Stimulated activated CD8-positive, alpha-beta memory T cell treated with anti-CD3 and anti-CD28 coated beads, Interleukin-4, amount 100 ng/mL, for 4 hours (primary cell): Measurements from ENCODE around the gene PRR35.

Experiments
- DNase-seq, 2 donors: peaks; one replicate each; pipeline ENCODE4 v3.0.0-alpha.2; 2020; ENCODE audit warnings: low read depth in 2 of 2, low spot score in 1 of 2

The PRR35 gene

DNA sequence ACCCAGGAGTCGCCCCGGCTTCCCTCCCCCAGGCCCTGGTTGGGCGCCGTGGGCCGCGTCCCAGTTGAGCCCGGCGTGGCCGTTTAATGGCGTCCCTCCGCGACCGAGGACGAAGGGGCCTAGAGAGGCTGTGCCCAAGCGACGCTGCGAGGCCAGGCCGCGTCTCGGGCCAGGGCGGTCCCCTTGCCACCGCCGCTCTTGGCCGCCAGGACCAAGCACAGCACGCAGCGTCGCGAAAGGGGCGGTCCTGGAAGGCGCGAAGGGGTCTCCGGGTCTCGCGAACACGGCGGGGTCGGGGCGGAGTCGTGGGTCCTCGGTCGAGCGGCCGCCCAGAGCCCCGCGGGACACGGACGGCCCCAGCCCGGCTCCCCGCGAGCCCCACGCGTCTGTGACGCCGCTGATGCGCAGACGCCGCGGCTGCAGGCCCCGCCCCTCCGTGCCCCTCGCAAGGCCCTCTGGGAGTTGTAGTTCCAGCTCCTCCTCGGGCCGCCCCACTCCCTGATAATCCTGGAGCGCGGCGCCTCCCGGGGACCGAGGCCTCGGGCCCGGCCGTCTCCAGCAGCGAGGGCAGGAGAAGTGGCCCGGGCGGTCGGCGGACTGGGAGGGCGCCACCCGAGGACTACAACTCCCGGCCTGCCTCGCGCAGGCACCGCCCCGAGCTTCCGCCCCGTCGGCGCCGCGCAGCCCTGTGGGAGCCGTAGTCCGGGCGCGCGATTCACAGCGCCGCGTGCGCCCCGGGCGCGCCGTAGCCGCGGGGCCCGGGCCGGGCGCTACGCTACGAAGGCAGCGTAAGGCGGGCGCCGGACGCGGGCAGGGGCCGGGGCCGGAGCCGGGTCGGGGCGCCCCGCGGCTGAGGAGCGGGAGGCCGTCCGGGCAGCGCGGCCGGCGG, 32.9 kb upstream of the PRR35 start, which contains the start of gene CAPN15:
Gene CAPN15, plus strand, starts transcription at position 698 of the 889 bp plus-strand sequence. CDS start 19,127 bp downstream, outside the sequence.
- DNase-seq, result peak; percentile 65 to 76

DNA sequence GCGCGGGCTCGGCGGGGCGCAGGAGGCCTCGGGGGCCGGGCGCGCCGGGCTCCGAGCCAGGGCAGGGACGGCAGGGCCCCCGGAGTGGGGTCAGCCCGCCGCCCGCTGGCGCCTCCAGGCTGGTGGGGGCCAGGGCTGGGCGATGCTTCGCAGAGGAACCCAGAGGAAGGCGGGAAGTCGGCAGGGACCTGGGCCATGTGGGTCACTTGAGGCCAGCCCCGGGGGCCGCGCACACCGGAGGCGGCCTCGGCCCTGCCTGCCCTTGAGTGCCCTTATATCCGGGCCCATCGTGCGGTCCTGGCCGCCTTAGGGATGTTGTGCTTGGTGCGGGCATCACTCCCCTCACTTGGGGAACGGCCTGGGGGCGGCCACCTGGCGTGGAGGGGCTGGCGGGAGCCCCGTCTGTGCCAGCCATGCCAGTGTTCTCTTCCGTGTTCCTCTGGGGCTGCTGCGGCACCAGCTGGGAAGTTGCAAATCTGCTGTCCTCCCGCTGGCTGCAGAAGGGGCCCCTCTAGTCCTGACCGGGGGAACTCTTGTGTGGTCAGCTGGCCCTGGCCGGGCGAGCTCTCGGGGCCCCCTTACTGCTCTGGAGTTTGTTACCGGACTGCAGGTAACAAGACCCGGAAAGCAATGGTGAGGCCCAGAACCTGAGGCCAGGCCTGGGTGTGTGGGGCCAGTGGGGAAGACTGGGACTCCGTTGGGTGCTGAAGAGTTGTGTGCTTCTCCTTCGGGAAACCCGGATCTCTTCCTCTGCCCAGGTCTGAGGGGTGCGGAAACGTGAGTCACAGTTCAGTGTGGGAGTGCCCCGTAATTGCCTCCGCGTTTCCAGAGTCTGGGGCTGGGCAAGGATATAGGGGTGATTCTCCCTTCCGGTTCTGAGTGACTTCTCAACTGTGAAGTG, 31.8 kb upstream of the PRR35 start:
- no peak for DNase-seq

DNA sequence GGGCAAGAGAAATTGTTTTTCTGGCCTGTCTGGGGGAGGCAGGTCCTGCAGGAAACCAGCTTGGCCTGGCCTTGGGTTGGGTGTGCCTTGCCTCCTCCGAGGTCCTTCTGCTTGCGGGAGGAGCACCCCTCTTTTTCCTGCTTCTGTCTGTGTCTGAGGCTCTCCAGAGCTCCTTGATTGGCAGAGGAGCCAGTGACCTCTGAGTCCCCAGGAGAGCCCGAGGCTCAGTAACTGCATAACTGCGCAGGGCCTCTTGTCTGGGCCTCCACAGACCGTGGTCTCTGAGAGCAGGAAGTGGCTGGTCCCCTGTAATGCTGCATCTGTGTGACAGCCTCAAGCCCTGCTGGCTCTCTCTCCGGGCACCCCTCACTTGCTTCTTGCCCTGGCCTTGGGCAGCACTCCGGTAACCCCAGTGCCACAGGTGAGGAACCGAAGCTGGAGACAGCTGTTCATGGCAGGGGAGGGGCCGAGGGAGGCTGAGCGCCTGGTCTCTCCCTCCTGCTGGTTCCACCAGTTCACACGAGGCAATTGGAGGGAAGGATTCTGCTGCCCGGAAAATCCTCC, 31.1 kb upstream of the PRR35 start:
- no peak for DNase-seq

DNA sequence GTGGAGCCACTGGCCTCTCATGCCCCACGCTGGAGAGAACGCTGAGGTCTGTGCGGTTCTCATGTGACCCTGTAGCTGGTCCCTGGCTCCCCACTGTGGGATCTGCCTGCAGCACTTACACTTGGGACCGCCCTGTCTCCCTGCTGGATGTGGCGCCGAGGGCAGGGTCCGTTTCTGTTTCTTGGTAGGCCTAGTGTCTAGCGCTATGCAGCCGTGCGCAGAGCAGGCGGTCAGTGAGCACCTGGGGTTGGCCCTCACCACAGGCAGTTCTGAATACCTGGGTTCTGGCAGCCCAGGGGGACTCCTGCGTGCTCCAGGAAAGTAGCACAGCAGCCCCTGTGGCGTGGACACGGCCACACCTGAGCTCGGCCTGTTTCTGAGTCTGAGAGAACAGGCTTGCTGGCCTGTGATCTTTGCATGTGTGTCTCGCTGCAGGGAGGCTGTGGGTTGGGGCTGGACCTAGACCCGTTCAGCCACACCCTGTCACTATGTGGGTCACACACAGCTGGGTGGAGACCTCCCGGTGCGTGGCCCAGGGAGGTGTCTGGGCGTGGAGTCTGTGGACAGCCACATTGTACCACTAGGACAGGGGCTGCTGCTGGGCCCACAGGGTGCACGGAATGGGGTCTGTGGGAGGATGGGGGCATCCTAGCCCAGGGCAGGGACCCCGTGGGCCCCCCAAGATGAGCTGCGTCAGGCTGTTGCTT, 29.9 kb upstream of the PRR35 start:
- no peak for DNase-seq

DNA sequence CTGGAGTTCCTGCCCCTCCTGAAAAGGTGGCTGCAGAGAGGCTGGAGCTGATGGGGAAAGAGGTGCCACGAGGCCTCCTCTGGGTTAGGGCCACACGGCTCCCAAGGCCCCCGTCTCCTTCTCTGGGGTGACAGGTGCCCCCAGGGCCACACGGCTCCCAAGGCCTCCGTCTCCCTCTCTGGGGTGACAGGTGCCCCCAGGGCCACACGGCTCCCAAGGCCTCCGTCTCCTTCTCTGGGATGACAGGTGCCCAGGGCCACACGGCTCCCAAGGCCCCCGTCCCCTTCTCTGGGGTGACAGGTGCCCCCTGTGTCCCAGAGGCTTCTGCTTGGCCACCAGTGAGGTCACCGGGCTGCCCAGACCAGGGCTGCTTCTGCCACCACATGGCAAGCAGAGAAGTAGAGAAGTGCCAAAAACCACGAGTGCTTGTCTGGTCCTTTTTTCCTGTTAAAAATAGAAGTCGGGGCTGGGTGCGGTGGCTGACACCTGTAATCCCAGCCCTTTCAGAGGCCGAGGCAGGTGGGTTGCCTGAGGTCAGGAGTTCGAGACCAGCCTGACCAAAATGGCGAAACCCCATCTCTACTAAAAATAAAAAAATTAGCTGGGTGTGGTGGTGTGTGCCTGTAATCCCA, 28.6 kb upstream of the PRR35 start:
- no peak for DNase-seq

DNA sequence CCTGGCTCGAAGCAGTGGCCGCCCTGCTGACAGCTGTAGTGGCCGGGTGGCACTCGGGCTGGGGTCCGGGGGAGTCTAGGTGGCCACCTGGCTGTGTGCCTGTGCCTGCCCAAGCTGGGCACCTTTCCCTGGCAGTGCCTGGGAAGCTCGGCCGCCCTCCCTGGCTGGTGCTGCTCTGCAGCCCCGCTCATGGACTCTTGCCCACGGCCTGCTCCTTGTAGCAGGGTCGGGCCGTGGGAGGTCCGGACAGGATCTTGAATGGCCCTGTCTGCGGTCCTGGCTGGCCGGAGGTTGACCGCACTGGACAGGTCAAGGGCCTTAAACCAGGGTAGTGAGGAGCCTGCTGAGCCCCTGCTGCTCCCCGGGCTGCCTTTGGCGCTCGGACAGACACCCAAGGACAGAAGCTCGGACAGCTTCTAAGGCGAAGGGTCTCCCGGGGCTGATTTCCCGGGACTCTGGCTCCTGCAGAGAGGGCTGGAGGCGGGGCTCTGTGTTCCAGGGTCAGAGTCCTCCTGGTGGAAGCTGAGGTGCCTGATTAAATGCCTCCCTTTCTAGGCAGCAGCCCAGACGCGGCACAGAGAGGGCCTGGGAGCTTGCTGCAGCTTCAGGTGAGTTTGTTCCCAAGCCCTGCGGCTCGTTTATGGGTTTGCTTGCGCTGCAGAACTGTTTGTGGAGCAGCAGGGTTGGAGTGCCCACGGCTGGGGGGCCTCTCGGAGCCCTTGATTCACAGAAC, 26.6 kb upstream of the PRR35 start:
- no peak for DNase-seq

DNA sequence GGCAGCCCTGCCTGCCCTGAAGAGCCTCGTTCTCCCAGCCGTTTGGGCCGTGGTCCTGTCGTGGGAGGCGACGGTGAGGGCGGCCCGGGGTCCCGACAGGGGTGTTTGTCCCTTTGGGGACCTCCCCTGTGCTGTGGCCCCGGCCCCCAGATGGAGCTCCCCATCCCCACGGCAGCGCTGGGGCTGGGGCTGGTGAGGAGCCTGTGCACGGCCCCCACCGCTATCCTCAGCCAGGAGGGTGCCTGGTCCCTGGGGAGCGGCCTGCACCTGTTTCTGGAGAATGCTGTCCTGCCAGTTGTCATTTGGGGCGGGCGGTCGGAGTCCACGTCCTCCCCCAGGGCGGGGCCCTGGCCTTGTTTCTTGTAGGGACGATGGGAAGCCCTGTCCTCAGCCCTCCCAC, 26.1 kb upstream of the PRR35 start:
- DNase-seq, result no peak

DNA sequence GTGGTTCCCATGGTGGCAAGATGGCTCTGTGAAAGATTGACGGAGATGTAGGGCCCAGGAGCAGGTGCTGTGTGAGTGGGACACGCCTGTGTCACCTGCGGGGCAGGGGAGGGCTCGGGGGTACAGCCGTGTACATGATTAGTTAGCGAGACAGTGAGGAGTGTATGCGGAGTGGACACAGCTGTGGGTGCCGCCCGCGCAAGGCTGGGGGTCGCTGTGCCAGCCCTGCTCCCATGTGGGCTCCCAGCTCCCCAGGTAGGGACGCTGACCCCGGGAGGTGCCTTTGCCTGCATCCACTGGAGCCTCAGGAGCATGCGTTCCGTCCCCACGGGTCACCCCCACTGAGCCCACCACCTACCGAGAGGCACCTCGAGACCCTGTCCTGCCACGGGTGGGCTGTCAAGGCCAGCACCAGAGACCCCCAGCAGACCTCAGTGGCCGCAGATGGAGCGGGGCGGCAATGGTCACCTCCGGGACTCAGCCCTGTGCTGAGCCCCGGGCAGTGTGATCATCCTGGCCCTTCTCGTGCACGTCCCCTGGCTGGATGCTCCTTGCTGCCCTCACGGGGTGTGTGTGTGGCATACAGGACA, 25.2 kb upstream of the PRR35 start:
- DNase-seq, result no peak

DNA sequence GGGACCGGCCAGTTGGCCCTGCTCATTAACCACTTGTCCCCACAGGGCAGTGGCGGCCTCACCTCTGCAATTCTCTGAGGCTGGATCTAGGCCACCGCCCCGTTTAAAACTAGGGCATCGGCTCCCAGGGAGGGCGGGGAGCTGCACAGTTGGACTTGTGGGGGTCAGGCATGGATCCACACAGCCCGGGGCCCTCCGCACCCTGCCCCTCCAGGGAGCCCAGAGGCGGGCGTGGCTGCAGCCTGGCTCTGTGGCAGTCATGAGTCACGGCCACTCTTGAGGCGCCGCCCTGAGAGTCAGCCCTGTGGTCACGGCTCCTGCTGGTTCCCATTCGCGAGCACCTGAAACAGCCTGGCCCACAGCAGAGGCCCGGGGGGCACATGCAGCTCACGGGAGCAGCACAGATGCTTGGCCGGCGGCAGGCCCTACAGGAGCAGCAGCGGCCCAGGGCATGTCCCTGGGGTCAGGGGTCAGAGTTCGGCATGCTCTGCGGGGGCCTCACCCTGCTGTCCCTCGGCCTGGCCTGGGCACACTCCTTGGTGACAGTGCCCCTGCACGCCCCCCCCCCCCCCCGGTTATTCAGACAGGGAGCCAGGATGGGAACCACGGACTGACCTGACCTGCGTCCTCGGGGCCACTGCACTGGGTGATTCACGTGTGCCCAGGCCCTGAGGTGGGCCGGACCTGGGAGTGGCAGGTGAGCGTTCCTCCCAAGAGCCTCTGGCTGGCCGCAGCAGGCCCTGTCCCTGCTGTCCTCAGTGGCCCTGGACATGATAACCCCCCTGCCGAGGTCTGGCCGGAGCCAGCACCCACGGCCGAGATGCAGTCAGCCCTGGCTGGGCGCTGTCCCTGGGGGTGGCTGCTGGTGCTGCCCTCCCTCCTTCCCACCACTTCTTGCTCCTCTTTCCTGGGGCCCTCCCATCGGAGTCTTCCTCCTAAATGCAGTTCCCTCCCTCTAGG, 24.5 kb upstream of the PRR35 start:
- no peak for DNase-seq

DNA sequence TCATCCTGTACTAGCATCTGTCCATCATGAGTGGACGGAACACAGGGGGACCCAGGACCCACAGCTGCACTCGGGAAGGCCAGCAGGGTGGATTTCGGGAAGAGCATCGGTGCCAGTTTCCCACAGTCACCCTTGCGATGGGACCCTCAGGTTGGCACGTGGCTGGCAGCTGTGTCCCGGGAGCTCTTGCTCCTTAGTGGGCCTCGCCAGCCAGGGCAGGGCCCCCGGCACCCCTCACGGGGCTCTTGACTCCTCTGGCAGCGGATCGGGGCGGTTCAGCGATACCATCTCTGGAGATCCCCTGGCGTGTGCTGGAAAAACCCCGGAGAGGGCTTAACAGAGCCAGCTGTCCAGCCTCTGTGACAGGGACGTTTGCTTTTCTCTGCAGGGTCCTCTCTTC, 23.4 kb upstream of the PRR35 start:
- DNase-seq, result no peak

DNA sequence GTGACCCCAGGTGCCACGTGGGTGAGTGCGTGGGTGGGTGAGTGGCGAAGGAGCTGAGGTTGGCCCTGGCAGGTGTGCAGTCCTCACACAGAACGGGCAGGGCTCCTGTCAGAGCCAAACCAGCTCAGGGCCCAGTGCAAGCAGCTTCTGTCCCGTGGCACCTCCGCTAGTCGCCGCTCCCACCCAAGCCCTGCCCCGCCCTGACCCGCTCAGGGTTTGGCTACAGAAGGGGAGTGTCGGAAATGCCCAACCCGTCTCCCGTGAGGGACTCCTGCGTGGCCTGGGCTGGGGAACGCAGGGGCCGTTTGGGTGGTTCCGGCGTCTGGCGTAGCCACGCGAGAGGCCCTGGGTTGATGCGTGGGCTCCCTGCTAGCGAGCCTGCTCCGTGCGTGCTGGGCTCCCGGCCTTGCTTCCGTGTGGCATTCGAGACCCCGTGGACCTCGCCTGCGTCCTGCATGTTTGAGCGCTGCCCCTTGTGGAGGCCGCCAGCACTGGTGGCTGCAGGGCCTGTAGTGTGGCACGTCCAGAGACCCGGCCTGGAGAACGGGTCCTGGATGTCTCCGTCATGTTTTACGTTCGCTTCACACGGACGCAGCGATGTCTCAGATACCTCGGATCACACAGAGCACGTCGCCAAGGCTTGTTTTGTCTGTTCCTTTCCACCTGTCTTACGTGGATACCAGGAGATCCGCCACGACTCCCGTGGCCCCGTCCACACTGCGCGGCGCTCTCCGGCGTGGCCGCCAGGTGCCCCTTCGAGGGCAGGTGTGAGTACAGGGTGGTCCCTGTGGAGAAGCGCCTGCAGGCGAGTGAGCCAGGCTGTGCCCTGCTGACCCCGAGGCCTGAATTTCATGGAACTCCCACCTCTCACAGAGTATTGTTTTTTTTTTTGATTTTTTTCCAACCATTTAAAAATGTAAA, 22.5 kb upstream of the PRR35 start:
- no peak for DNase-seq

DNA sequence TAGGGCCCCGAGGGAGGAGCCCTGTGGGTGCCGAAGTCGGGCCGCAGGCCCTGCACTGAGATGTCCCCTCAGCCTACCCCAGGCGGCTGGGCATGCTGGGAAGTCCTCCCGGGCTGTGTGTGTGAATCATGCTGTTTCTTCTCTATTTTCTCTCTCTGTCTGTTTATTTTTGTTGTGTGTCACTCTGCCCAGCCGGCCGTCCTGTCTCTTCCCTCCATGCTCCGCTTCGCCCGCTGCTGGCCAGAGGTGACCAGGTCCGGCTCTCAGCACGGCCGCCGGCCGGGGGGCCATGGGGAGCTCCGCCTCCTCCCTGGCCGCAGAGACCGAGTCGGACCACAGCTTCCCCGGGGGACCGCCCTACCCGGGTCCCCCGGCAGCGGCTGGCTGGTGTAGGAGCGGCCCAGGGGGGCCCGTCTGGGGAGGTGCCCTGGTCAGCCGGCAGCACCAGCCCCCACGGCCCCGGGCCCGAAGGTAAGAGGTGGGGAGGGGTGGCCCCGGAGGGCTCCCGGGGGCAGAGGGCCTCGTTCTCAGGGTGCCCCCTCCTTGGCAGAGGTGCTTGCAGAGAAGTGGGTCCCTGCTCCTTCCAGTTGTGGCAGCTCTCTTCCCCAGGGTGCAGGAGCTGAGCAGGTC, 20.2 kb upstream of the PRR35 start:
- DNase-seq, result no peak

DNA sequence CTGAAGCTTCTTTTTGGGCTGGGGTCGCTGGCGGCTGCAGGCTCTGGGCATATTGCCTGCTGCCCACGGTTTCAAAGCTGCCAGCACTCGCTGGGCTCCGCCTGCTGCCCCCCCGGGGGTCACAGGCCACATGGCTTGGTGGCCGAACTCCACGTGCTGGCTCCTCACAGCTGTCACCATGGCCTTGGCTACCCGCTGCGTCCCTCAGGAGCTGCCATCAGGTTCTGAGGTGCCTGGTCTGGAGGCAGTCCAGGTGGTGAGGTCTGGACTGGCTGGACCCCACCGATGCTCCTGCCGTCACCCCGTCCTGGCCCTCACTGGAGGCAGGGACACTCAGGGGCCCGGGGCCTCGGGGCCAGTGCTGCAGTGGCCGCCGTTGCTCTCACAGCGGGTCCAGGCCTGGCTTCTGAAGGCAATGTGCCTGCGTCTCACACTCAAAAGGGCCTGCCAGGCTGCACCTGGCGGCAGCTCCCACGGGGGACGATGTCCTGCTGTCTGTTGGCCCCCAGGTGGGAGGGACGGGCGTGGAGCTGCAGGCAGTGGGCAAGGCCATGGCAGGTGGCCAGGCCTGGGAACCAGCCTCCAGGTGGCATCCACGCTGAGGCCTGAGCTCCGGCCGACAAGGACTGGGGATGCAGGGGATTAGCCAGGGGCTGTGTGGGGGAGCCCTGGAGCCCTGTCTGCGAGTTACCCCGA, 19.4 kb upstream of the PRR35 start:
- DNase-seq, result no peak

DNA sequence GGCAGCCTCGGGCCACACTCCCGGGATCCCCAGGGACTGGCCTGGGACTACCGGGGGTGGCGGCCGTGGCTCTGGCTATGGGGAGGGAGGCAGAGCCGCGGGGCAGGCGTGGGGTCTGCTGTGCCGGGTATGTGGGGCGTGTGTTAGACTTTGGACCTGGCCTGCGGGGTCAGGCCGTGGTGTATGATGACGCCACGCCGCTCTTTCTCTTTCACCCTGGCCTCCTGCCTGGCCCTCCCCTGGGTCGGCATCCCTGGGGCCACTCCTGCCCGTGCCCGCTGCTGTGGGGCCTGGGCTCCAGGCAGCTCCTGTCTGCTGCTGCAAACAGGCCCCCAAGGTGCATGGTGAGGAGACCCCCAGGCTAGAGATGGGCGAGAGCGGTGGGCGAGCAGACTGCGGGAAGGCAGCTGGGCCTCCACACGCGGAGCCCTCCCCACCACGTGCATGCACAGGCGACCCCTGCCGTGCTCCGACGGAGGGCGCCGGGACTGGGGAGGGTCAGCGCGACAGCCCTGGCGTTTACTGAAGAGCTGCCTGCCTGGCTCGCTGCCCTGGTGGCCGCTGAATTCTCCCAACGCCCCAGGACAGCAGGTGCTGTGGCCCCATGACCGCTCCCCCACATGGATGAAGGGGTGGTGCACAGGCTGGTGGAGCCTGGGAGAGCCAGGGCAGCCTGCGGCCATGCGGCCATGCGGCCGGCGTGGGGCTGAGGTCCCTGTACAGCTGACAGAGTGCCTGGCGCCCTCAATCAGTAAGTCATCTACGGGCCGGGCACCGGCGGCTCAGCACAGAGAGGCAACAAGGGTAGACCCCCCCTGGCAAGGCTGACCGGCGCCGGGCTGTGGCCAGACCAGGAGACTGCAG, 16.7 kb upstream of the PRR35 start:
- no peak for DNase-seq

DNA sequence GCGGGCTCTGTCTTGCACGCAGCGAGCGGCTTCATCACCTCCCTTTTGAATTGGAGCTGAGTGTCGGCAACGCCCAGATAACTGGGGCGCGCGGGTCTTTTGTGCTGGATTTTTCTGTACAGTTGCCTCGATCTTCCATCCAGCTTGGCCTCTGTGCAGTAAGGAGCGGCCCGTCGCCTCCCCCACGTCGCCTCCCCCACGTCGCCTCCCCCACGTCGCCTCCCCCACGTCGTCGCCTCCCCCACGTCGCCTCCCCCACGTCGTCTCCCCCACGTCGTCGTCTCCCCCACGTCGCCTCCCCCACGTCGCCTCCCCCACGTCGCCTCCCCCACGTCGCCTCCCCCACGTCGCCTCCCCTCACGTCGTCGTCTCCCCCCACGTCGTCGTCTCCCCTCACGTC, 15.7 kb upstream of the PRR35 start:
- no peak for DNase-seq
